Measurements from ENCODE around the gene FXR2.
"Not testable (repeated sequence)": the region's sequence is repeated elsewhere in the genome, so short reads cannot be mapped to it uniquely, and the experiment has no call there.

Gene FXR2

DNA sequence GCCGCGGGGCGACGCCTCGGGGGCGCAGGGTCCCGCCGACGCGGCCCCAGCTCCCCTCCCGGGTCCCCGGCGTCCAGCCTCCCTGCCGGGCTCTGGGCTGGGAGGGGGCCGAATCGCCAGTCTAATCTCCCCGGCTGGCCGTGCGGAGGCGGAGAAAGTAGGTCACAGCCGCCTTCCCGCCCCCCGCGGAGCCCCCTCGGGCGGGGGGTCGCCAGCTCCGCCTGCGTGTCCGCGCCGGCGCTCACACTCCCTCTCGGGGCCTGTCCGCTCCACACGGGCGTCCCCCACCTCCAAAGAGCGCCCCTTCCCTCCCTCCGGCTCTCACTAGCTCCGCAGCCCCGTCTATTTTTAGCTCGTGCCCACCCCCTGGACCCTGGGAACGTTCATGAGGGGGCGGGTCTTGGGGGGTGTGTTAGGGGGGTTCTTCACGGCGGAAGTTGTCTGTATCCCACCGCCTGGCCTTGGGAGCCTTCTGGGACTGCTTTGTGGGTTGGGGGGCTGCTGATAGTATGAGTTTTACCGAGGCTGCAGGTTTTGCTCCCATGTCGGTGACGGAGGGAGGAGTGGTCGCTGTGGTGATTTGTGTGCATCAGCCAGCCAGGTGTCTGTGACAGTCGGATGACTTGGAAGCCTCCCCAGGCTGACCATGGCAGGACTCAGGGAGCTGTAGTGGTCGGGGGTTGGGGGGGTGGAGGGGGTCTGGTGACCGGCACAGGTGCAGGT is 37.1 kb upstream of the FXR2 start:
- peak overlapping the region; percentile 9; the same call in 1 of the 2 replicates for H3K4me3 ChIP-seq (replicated peaks; ENCODE audit: low read depth, low read length)
- no peak for DNase-seq (ENCODE audit: extremely low read depth, low read depth)
- TF ChIP-seq, protein P1, sequence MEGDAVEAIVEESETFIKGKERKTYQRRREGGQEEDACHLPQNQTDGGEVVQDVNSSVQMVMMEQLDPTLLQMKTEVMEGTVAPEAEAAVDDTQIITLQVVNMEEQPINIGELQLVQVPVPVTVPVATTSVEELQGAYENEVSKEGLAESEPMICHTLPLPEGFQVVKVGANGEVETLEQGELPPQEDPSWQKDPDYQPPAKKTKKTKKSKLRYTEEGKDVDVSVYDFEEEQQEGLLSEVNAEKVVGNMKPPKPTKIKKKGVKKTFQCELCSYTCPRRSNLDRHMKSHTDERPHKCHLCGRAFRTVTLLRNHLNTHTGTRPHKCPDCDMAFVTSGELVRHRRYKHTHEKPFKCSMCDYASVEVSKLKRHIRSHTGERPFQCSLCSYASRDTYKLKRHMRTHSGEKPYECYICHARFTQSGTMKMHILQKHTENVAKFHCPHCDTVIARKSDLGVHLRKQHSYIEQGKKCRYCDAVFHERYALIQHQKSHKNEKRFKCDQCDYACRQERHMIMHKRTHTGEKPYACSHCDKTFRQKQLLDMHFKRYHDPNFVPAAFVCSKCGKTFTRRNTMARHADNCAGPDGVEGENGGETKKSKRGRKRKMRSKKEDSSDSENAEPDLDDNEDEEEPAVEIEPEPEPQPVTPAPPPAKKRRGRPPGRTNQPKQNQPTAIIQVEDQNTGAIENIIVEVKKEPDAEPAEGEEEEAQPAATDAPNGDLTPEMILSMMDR (IDR thresholded peaks at IDR 0.05; ENCODE audit: low read depth, low read length, missing control alignments), result no peak

DNA sequence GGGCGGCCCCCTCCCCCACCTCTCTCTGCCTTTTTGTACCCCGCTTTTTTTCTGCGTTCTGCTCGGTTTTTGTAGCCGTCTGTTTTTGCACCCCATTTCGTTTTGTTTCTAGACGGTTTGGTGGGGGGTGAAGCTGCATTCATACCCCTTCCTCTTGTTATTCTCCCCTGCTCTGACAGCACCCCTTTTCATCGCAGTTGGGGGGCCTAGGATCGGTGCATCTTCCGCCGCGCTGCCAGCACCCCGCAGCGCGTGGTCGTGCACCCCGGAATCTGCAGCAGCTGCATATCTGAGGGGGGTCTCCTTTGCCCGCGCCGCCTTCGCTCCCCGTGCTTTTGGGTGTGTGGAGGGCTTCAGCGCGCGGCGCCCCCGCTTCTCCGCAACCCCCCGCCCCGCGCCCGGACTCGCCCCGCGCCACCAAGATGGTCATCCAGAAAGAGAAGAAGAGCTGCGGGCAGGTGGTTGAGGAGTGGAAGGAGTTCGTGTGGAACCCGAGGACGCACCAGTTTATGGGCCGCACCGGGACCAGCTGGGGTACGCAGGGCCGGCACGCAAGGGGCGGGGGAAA is 36.5 kb upstream of the FXR2 start:
- TF ChIP-seq, protein P1 (IDR thresholded peaks at IDR 0.05; ENCODE audit: low read depth, low read length, missing control alignments), result no peak
- no peak for DNase-seq (ENCODE audit: extremely low read depth, low read depth)
- H3K4me3 ChIP-seq (replicated peaks; ENCODE audit: low read depth, low read length), result peak overlapping the region; percentile 9

DNA sequence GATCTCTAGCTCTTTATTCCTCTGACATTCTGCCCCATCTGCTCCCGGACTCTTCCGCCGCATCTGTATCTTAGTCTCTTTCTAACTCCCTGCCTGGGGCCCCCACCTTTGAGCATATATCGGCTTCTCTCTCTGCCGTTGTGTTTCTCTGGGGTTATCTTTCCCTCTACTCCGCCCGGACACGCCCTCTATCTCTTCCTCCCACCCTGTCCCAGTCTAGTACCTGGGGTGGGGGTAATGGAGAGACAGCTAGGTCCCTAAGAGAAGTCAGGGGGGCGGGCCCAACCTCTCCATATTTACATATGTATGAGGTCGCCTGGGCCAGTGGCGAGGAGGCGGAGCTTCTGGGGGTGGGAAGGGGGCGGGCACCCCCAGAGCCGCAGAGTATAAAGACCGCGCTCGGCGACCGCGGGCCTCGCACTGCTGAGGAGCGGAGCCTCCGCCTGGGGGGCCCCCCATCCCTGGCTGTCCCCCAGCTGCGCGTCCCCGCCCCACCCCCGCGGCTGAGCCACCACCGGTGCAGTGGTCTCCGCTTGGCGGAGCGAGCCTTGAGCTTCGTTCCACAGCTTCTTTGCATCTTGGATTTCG is 35.9 kb upstream of the FXR2 start, which contains the start of gene ATP1B2:
TSS of gene ATP1B2 (plus strand) at position 418 of the 588 bp plus-strand sequence. CDS start 593 bp downstream, outside the sequence.
- no peak for DNase-seq (ENCODE audit: extremely low read depth, low read depth)
- peak within 1 kb of the TSS; percentile 19 for H3K4me3 ChIP-seq (replicated peaks; ENCODE audit: low read depth, low read length)
- TF ChIP-seq, protein P1 (IDR thresholded peaks at IDR 0.05; ENCODE audit: low read depth, low read length, missing control alignments), result no peak

DNA sequence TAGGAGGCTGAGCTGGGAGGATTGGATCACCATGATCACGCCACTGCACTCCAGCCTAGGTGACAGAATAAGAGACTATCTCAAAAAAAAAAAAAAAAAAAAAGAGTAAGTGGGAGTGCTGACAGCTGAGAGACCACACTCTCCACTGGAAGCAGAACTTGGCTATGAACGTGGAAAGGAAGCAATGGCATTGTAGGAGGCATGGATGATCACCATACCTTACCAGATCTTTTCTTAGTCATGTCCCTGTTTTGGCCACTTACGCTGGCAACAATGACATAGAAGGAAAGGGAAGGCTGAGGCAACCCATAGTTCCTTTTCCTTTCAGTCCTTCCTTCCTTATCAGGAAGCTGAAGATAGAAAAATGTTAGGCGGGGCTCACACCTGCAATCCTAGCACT is 32.3 kb upstream of the FXR2 start:
- TF ChIP-seq, protein P1 (IDR thresholded peaks at IDR 0.05; ENCODE audit: low read depth, low read length, missing control alignments), result no peak
- DNase-seq (ENCODE audit: extremely low read depth, low read depth), result no peak
- H3K4me3 ChIP-seq (replicated peaks; ENCODE audit: low read depth, low read length), result no peak overlapping the region

DNA sequence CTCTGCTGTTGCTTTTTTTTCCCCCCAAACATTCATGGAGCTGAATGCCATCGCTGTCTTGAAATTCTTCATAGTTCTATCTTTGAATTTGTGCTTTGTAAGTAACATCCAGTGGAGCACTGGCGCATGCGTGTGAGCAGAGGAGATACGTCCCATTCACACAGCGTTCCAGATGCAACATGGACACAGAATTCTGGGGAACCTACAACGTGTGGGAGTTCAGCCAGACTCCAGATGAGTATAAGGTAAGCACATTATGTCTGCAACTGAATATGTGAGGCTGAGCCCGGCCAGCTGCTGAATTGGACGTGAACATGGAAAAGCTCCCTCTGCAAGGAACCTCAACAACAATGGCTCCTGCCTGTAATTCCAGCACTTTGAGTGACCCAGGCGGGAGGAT is 31.8 kb upstream of the FXR2 start:
- H3K4me3 ChIP-seq (replicated peaks; ENCODE audit: low read depth, low read length), result no peak overlapping the region
- no peak for DNase-seq (ENCODE audit: extremely low read depth, low read depth)
- TF ChIP-seq, protein P1 (IDR thresholded peaks at IDR 0.05; ENCODE audit: low read depth, low read length, missing control alignments), result no peak

DNA sequence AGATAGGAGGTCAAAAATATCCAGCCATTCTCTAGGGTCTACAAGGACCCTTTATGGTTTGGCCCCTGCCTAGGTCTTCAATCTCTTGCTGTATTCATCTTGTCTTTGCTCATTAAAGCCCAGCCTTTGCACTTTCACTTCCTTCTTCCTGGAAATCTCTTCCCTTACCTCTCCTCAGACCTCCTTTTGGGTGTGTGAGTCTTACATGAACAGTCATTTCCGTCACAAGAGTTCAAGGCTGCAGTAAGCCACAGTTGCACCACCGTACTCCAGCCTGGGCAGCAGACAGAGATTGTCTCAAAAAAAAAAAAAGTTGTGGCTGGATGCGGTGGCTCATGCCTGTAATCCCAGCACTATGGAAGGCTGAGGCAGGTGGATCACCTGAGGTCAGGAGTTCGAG is 30.1 kb upstream of the FXR2 start:
- no peak overlapping the region for H3K4me3 ChIP-seq (replicated peaks; ENCODE audit: low read depth, low read length)
- TF ChIP-seq, protein P1 (IDR thresholded peaks at IDR 0.05; ENCODE audit: low read depth, low read length, missing control alignments), result no peak
- no peak for DNase-seq (ENCODE audit: extremely low read depth, low read depth)

DNA sequence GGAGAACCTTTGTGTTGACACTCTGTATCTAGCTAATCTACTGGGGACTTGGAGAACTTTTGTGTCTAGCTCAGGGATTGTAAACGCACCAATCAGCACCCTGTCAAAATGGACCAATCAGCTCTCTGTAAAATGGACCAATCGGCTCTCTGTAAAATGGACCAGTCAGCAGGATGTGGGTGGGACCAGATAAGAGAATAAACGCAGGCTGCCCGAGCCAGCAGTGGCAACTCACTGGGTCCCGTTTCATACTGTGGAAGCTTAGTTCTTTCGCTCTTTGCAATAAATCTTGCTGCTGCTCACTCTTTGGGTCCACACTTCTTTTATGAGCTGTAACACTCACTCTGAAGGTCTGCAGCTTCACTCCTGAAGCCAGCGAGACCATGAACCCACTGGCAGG is 26.9 kb upstream of the FXR2 start:
- DNase-seq (ENCODE audit: extremely low read depth, low read depth), result not testable (repeated sequence)

More for the DNA sequence above, 26.9 kb upstream of the FXR2 start:
- not testable (repeated sequence) for H3K4me3 ChIP-seq (replicated peaks; ENCODE audit: low read depth, low read length)
